Measurements from ENCODE around the gene TAX1BP3. TPM values are rescaled to one million over a fixed set of nuclear protein-coding genes. Genes with fewer than 3 reads are reported as not detected.

TAX1BP3 gene
- total RNA-seq, 4 donors from 2014 or later: 103 to 245 (median 202) TPM

DNA sequence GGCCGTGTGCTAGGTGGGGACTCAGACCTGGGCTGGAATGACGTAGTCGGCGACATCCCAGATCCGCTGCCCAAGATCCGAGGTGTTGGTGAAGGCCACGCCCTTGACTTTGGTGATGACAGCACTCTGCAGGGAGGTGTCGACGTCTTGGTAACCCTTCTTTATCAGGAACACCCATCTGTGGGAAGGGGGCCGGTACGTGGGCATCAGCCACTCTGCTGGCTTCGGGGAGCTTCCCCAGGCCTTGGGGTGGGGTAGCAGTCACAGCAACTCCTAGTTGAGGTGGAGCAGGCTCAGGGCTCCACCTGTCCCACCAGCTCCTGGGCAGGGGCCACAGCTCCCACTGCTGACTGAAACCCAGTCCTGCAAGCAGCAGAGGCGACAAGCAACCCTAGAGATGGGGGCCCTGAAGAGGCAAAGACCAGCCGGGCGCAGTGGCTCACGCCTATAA, 23.3 kb upstream of the TAX1BP3 start:
- peaks cover 57% of the 10 kb centered on the region for H3K27me3 ChIP-seq
- 72% methylated on average over 11 of the region's 16 CpGs for WGBS
- no peak for DNase-seq (ENCODE audit: low spot score in 2 of 2)

GRCh38 chr17:3690094-3690715, 21.8 kb upstream of the TAX1BP3 start:
- DNase-seq (ENCODE audit: low spot score in 2 of 2): no peak
- WGBS: no CpG with 5 or more reads among the region's 22 CpGs
- TF ChIP-seq POLR2AphosphoS5 (IDR thresholded peaks at IDR 0.05) (no peak), POLR2A (IDR thresholded peaks at IDR 0.05) (no peak), EP300 (IDR thresholded peaks at IDR 0.05) (no peak)
- TF ChIP-seq, protein P1, sequence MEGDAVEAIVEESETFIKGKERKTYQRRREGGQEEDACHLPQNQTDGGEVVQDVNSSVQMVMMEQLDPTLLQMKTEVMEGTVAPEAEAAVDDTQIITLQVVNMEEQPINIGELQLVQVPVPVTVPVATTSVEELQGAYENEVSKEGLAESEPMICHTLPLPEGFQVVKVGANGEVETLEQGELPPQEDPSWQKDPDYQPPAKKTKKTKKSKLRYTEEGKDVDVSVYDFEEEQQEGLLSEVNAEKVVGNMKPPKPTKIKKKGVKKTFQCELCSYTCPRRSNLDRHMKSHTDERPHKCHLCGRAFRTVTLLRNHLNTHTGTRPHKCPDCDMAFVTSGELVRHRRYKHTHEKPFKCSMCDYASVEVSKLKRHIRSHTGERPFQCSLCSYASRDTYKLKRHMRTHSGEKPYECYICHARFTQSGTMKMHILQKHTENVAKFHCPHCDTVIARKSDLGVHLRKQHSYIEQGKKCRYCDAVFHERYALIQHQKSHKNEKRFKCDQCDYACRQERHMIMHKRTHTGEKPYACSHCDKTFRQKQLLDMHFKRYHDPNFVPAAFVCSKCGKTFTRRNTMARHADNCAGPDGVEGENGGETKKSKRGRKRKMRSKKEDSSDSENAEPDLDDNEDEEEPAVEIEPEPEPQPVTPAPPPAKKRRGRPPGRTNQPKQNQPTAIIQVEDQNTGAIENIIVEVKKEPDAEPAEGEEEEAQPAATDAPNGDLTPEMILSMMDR (IDR thresholded peaks at IDR 0.05): no peak
- Histone ChIP-seq H3K4me1 (peaks cover 6% of the 10 kb centered on the region), H3K27me3 (peaks cover 45% of the 10 kb centered on the region), H3K36me3 (no peaks in the 10 kb centered on the region), H3K27ac (no peak overlapping the region), H3K9me3 (no peaks in the 10 kb centered on the region), H3K4me3 (no peak overlapping the region)

More for the DNA sequence above, 23.3 kb upstream of the TAX1BP3 start:
- Histone ChIP-seq H3K36me3 (no peaks in the 10 kb centered on the region), H3K9me3 (no peaks in the 10 kb centered on the region), H3K27ac (no peak overlapping the region), H3K4me1 (peaks cover 20% of the 10 kb centered on the region), H3K4me3 (no peak overlapping the region)
- no peak for TF ChIP-seq POLR2AphosphoS5 (IDR thresholded peaks at IDR 0.05)
- TF ChIP-seq EP300 (IDR thresholded peaks at IDR 0.05): no peak
- TF ChIP-seq, protein P1 (IDR thresholded peaks at IDR 0.05): no peak
- TF ChIP-seq POLR2A (IDR thresholded peaks at IDR 0.05): no peak

DNA sequence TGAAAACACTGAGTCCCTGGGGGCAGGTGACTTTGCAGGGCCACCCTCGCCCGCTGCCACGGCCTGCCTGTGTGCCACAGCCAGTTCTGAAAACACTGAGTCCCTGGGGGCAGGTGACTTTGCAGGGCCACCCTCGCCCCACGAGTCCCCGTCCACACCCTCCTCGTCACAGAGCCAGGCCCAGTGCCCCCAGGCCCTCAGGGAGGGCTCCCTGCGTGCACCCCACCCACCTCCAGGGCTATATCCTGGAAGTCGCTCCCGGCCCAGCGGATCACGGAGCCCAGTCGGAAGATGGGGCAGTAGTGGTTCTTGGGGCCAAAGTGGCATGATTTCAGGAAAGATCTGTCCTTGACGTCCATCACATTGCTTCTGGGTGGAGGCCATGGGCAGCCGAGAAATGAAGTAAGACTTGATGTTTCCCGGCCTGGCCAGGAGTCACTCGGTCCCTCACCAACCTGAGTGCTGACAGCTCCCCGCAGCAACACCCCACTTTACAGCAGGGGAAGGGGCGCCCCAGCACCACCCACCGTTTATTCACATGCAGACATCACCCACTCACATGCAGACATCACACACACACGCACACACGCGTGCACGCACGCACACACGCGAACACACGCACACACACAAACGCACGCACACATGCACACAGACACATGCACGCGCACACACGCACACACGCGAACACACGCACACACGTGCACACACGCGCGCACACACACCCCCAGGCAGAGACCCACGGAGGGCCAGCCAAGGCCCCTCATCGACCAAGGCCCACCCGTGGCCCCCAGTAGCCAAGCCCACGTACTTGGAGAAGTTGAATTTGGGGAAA, 21.1 kb upstream of the TAX1BP3 start:
- Histone ChIP-seq H3K27me3 (peaks cover 45% of the 10 kb centered on the region), H3K27ac (no peak overlapping the region), H3K4me1 (no peaks in the 10 kb centered on the region), H3K4me3 (no peak overlapping the region), H3K9me3 (no peaks in the 10 kb centered on the region), H3K36me3 (no peaks in the 10 kb centered on the region)
- DNase-seq (ENCODE audit: low spot score in 2 of 2): no peak
- TF ChIP-seq, protein P1 (IDR thresholded peaks at IDR 0.05): no peak
- TF ChIP-seq POLR2A (IDR thresholded peaks at IDR 0.05) (no peak), POLR2AphosphoS5 (IDR thresholded peaks at IDR 0.05) (no peak), EP300 (IDR thresholded peaks at IDR 0.05) (no peak)
- WGBS: 84% methylated on average over 28 of the region's 44 CpGs

DNA sequence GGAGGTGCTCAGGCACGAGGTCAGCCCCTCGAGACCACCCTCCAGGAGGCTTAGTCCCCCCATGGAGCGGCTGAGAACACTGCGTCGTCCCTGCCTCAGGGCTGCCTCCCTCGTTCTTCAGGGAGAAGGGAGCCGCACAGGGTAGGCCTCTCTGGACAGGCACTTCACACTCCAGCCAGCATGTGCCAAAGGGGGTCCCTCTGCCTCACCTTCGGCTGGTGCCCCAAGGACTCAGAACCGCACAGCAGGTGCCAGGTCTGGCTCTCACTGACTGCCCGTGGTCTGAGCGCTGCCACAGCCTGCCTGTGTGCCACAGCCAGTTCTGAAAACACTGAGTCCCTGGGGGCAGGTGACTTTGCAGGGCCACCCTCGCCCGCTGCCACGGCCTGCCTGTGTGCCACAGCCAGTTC, 20.5 kb upstream of the TAX1BP3 start:
- Histone ChIP-seq H3K27ac (no peak overlapping the region), H3K9me3 (no peaks in the 10 kb centered on the region), H3K27me3 (peaks cover 45% of the 10 kb centered on the region), H3K4me1 (no peaks in the 10 kb centered on the region), H3K4me3 (no peak overlapping the region), H3K36me3 (no peaks in the 10 kb centered on the region)
- 74% methylated on average over 3 of the region's 14 CpGs for WGBS
- DNase-seq (ENCODE audit: low spot score in 2 of 2): no peak
- TF ChIP-seq POLR2AphosphoS5 (IDR thresholded peaks at IDR 0.05) (no peak), POLR2A (IDR thresholded peaks at IDR 0.05) (no peak), EP300 (IDR thresholded peaks at IDR 0.05) (no peak)
- TF ChIP-seq, protein P1 (IDR thresholded peaks at IDR 0.05): no peak

DNA sequence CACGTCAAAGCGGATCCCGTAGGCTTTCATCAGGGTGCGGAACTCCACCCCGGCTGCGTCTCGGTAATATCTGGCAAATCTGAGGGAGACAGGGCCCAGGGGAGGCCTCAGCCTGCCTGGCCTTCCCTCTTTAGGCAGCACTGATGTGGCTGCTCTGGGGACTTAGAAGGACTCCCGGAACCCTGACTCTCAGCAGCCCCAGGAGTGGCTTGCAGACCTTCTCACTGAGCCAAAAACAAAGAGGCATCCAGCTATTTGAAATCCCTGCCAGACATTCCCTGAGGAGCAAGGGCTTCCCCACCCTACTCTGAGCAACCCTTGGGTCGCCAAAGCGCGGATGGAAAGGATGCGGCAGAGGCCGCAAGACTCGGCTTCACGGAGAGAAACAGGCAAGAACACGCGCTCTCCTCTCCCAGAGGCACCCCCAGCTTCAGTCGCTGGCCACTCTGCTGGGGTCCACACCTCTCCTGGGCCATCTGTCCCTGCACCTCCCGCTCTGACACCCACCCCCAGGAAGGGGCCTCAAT, 19.7 kb upstream of the TAX1BP3 start:
- WGBS: 31% methylated on average over 3 of the region's 19 CpGs

More for the DNA sequence above, 19.7 kb upstream of the TAX1BP3 start:
- TF ChIP-seq EP300 (IDR thresholded peaks at IDR 0.05) (no peak), POLR2AphosphoS5 (IDR thresholded peaks at IDR 0.05) (no peak), POLR2A (IDR thresholded peaks at IDR 0.05) (no peak)
- TF ChIP-seq, protein P1 (IDR thresholded peaks at IDR 0.05): no peak
- Histone ChIP-seq H3K27ac (no peak overlapping the region), H3K9me3 (no peaks in the 10 kb centered on the region), H3K4me1 (no peaks in the 10 kb centered on the region), H3K27me3 (peaks cover 45% of the 10 kb centered on the region), H3K36me3 (no peaks in the 10 kb centered on the region), H3K4me3 (no peak overlapping the region)
- no peak for DNase-seq (ENCODE audit: low spot score in 2 of 2)
